Ovary (tissue), 3 donors: ENCODE data around the gene RIC3.

Experiments used
- CTCF ChIP-seq, 3 donors: fragments of 450-650 bp in 2 of 3; fragments of 200-600 bp in 1 of 3; IDR thresholded peaks; one replicate each; pipeline versions ENCODE4 v1.5.1 to v1.8.0; 2016 to 2022; ENCODE audit warnings: antibody characterized with exemption in 3 of 3, mild to moderate bottlenecking in 1 of 3
- POLR2A ChIP-seq: fragments of 450-650 bp; IDR thresholded peaks from one replicate; pipeline ENCODE4 v1.6.1; 2017; ENCODE audit warnings: antibody characterized with exemption, mild to moderate bottlenecking, moderate library complexity
- donor health status: DM: no; HTN: no; CAD: no.

- TF ChIP-seq CTCF (IDR thresholded peaks at IDR 0.05) (no peak), POLR2A (no peak)
Observed at GRCh38 chr11:8097926-8098325, 70.9 kb downstream of the RIC3 start.
